ENCODE measurements around the gene R3HCC1L.

DNA sequence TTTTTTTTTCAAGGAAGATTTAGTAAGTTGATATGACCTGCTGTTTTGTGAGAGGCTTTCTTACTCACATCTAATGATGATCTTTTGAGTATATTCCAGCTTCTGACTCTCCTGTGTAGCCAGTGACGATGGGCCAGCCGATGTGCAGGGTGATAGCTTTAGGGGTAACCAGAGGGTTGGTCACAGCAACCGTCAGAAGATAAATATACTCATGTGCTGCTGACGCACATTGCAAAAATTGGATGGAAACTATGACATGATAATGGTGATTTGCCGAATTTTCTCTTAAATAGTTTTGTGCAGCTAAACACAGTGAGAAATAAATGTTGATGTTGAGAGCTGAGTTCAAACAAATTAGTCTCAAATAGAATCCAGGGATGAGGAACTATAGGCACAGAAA, 29.5 kb downstream of the R3HCC1L start:
- TF ChIP-seq POLR2A (IDR thresholded peaks at IDR 0.05; ENCODE audit: low read depth, low read length) (no peak), POLR2AphosphoS5 (IDR thresholded peaks at IDR 0.05; ENCODE audit: low read depth, low read length) (no peak), TAF1 (IDR thresholded peaks at IDR 0.05; ENCODE audit: low read depth, low read length) (no peak), POU2F2 (IDR thresholded peaks at IDR 0.05; ENCODE audit: low read depth, low read length) (no peak), SPI1 (IDR thresholded peaks at IDR 0.05; ENCODE audit: low read depth, low read length) (no peak)

All from GM12891 (cell line).